HS-27A (cell line): ENCODE results near the gene RIN3.

Experiments
- DNase-seq: peaks from one replicate; pipeline ENCODE4 v3.0.0-alpha.2; 2012; ENCODE audit warnings: low read depth, missing footprints

RIN3 gene

DNA sequence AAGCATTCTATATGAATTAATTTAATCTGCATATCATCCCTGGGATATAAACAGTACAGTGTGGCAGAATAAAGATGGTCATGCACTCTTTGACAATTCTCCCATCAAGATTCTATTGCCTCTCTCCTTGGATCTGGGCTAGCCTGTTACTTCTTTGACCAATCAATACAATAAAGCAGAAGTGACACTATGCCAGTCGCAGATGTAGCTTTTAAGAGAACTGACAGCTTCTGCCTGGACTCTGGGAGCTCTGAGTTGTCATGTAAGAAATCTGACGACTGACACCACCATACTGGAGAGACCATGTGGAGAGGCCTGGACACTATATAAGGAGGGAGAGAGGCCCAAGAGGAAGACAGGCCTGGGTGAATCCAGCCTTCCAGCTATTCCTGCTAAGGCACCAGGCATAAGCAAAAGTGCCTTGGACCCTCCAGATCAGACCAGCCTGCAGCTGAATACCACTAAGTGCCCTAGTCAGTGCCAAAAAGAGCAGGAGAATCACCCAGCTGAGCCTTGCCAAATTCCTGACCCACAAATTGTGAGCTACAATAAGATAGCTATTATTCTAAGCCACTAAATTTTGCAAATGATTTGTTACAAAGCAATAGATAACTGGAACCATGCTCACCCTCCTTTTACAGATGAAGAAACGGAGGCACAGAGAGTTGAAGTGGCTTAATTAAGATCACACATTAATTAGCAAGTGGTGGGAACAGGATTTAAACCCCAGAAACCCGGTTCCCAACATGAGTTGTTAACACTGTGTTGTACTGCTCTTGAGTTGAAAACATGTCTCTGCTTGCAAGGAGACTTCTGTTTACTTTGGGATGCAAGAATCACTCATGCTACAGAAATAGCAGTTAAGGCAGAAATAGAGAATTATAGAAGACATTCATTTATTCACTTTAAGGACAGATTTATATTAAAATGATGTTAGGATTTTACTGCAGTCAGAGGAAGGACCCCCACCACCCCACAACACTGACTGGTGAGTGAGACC is 84.6 kb downstream of the RIN3 start:
- DNase-seq = no peak

- DNase-seq = no peak
These were observed 86.2 kb downstream of the RIN3 start for GRCh38 chr14:92599811-92600210.

- DNase-seq = no peak
These were observed 86.9 kb downstream of the RIN3 start for GRCh38 chr14:92600318-92601053.

DNA sequence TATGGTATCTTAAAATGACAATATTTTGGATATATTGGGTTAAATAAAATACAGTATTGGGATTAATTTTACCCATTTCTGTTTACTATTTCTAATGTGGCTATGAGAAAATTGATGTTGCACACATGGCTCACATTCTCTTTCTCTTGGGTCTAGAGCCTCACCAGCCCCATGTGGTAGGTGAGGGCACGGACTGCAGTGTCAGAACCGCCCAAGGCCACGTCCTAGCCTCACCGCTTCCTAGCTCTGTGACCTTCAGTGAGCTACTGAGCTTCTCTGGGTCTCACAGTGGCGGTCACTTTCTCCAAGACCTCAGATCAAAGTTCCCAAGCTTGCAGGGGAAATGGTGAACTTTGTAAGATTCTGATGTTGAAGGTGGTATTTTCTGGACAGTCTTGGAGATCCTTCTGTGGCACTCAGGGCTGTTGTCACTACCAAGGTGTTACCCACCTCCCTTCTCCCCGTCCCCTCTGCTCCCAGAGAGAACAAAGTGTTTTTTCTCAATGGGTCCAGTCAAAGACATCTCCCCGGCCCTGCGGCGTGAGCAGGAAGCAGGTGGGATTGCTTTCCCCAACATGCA is 87.6 kb downstream of the RIN3 start:
- DNase-seq = no peak

- no peak for DNase-seq
These were observed 88.3 kb downstream of the RIN3 start for GRCh38 chr14:92601757-92602417.

DNA sequence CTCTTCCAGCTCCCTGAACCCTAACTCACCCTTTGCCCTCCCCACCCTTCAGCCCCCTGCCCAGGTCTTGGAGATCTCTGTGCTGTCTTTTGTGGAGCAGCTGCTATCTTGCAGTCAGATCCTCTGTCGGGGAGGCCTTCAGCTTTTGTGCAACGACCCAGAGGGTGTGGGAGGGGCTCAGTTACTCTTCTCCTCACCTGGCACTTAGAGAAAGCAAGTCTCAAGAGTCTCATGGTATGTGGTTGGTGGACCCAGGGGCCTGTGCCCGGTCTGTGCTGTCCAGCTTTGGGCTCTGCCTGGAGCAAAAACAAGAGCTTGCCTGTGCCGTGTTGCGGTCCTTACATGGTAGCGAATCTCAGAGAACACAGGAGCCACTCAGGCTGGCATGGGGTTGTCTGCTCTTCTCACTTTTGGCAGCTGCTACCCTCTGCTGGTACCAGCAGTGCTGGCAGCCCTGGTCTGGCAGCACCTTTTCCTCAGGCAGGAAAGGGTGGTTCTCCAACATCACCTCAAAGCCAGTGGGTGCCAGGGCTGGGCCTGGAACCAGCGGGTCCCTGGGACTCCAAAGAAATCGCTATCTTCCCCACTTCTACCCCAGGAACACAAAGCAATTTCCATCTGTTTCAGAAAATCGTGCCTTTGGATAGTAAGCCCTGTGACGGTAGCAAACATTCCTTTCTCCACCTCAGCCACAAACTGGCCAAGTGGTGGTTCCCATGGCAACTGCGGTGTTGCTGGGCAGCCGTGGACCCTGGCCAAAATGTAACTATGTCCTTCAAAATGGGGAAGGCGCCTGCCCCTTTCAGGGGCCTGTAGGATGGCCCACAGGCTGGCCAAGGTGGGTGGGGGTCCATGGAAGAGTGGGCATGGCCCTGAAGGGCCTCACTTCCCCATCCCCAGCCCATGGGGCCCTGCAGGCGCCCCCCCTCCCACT is 90.0 kb downstream of the RIN3 start:
- DNase-seq = no peak

DNA sequence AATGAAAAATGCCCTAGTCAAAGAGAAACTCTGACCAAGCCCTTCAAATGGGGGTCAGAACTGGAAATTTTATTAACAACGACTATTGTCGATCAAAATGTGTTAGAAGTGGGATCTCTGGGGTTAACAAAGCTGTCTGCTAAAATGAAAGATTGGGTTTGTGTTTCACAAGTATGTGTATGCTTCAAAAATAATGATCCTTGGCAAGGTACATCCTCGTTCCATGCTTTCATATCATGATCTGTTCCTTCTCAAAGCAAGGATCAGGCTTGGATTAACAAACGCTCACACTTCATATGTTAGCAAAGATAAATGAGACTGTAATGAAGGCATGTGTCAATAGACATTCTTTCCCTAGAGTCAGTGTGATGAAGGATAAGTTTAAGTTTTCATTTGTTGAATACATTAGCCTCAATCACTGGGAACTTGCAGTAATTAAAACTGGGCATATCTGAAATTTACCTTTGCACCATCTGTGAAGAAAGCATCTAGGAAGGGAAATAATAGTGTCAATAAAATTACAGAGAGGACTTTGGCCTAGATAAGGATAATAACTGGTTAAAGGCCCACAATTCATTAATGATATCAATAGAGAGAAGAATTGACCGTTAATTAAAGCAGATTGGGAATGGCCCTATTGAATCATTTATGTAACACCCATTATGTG is 91.8 kb downstream of the RIN3 start:
- DNase-seq = no peak

DNA sequence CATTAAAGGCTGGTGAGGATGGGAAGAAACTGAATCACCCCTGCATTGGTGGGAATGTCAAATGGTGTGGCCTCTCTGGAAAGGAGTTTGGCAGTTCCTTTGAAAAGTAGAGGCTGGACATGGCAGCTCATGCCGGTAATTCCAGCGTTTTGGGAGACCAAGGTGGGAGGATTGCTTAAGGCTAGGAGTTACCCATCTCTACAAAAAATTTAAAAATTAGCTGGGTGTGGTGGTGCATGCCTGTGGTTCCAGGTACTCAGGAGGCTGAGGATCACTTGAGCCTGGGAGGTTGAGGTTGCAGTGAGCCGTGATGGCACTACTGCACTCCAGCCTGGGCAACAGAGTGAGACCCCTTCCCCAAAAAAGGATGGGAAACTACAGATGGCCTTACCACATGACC is 93.7 kb downstream of the RIN3 start:
- no peak for DNase-seq

DNA sequence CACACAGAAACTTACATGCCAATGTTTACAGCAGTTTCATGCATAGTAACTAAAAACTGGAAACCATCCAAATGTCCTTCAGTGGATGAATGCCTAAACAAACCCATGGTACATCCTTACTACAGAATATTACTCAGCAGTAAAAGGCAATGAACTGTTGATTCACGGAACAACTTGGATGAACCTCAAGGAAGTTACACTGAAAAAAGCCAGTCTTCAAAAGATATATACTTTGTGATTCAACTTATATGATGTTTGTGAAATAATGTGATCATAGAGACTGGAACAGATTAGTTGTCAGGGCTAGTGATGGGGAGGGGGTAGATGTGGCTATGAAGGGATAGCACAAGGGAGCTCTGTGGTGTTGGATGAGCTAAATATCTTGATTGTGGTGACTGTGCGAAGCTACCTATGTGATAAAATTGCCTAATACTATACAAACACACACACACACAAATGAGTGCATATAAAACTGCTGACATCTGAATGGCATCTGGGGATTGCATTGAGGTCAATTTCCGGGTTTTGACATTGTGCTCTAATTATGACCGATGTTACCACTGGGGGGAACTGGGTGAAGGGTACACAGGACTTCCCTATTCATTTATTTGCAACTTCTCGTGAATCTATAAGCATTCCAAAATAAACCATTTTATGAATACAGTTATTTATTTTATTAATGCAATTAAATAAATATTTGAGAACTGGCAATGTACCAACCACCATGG is 94.3 kb downstream of the RIN3 start:
- no peak for DNase-seq

GRCh38 chr14:92609955-92610354 is 96.4 kb downstream of the RIN3 start:
- no peak for DNase-seq

GRCh38 chr14:92610849-92611271 is 97.3 kb downstream of the RIN3 start:
- DNase-seq = no peak

GRCh38 chr14:92613008-92613658 is 99.6 kb downstream of the RIN3 start:
- DNase-seq = no peak

DNA sequence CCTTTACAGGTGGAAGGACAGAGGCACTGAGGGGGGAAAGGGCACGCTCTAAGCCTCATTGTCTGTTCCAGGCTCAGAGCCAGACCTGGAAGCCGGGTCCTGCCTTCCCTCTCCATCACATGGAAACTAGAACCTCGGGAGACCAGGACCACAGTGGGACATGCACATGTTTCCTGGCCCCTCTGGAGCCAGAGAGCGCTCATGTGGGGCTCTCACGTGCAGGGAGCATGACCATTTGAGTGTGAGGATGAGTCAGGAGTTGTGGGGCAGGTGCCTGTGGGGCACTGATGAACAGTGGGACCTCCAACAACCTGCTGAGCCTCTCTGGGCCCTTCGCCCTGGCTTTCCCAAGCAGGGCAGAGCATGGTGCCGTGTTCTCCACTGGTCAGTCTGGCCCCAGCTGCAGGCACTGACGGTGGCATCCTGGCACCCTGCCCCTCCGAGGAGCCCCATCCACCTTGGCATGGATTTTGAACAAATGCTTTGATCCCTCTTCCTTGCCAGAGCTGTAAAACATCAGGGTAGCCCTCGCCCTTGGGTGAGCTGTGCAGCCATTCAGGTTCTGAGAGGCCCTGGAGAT is 100.2 kb downstream of the RIN3 start:
- DNase-seq = no peak

DNA sequence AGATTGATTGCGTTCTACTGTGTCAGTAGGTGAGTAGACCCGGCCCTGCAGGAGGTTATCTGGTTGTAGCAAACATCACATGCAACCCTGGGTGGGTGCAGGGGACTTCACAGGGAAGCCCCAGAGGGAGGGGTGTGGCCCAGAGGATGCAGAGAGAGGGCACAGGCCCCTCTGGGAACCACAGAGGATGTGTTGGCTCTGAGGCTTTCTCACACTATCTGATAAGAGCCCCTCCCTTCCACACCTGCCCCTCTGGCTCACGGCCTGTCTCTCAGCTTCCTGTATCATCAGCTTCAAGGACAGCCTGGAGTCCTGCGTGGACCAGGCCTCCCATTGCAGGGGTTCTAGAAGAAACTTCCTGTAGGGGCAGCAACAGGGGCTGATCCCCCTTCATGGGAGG is 101.9 kb downstream of the RIN3 start:
- DNase-seq = no peak

DNA sequence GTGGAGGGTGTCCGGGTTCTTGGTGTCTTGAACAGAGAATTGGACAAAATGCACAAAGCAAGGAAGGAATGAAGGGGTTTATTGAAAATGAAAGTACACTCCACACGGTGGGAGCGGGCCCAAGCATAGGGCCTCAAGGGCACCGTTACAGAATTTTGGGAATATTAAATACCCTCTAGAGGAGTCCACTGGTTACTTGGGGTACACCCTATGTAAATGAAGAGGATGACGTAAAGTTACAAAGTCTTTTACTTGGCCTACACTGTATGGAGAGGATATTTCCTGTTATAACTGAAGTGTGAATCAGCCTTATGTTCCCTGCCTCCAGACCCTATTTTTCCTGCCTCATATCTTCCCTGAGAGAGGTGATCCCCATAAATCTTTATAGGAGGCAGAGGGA is 102.6 kb downstream of the RIN3 start:
- DNase-seq = no peak

DNA sequence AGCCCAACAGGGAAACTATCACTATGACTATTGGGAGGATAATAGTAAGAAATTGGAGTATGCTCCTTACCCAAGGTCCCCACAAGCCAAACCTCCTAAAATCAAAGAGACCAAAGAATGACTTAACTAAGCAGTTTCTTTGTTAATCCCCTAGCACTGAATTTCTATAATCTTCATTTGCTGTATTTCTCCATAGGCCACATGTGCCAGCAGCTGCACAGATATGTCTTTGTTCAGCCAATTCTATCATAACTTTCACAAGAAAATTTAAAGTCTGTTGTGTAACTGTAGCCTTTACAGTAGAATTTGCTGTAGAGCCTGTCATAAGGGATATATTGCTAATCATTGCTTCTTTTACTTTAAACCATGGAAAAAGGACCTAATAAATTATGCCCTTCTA is 104.0 kb downstream of the RIN3 start:
- DNase-seq = no peak

DNA sequence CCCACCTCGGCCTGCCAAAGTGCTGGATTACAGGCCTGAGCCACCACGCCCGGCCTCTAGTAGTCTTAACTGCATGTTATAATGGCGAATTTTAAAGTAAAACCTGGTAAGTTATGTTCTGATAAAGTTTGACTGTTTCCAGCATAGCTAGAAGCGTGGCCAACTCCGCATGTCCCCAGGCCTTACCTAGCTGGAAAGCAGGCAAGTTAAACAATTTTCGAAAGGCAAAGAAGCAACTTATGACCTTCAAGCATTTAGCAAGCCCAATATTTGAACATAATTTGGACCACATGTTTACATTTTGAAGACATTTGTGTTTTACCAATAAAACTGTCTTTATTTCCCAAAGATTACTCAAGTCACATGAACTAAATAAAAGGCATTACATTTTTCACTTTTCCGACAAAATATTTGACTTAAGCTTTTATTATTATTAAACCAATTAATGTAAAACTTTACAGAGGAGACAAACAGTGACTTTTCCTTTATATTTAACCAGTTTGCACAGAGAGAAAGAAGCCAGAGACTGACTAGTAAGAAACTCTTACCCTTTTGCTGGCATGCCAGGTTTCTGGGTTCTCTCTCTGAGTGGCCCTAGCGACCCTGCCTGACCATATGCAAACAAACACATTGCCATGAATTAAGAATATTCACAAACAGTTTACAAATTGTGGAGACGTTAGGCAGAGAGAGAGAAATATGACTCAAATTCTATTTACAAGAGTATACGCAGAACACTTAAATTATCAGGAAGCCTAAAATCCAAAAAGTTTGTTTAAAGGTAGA is 106.3 kb downstream of the RIN3 start:
- no peak for DNase-seq

GRCh38 chr14:92622311-92622710 is 108.7 kb downstream of the RIN3 start:
- no peak for DNase-seq
